Activated CD4-positive, alpha-beta T cell treated with anti-CD3 and anti-CD28 coated beads for 48 hours (primary cell): ENCODE measurements around the gene FDCSP.
"Not testable (repeated sequence)": the region's sequence is repeated elsewhere in the genome, so short reads cannot be mapped to it uniquely, and the experiment has no call there.

Experiments
- DNase-seq: peaks from one replicate; pipeline ENCODE4 v3.0.0-alpha.2; 2020

The FDCSP gene

DNA sequence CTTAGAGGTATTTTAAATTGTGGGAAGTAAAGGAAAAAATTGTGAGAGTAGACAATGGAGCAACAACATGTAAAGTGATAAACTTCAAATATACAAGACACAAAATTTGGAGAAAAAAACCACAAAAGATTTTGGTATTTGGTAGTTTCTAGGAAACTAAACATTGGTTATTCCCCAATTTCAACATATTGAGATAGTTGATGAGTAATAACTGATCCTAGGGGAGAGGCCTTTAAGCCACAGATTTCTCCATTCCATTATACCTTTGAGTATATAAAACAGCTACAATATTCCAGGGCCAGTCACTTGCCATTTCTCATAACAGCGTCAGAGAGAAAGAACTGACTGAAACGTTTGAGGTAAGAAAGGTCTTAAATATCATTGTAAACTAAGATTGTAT, at the start of gene FDCSP:
Gene FDCSP, plus strand, starts transcription at position 301 of the 400 bp plus-strand sequence. CDS start 5,071 bp downstream, outside the sequence.
- DNase-seq, result no peak

DNA sequence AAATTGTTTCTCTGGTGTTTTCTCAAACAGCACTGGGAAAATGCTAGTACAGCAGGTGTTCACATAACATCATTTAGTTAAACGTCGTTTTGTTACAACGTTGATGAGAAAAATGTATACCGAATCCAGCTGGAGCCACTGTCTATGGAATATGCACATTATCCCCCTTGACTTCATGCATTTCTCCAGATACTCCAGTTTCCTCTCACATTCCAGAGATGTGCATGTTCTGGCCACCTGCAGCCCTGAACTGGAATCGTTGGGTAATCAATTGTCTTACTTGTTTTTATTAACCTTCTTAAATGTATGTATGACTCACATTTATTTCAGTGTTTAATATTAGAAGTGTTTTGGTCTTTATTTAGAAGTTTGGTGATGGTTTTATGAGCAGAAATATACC, 48.8 kb upstream of the FDCSP start:
- DNase-seq, result no peak

DNA sequence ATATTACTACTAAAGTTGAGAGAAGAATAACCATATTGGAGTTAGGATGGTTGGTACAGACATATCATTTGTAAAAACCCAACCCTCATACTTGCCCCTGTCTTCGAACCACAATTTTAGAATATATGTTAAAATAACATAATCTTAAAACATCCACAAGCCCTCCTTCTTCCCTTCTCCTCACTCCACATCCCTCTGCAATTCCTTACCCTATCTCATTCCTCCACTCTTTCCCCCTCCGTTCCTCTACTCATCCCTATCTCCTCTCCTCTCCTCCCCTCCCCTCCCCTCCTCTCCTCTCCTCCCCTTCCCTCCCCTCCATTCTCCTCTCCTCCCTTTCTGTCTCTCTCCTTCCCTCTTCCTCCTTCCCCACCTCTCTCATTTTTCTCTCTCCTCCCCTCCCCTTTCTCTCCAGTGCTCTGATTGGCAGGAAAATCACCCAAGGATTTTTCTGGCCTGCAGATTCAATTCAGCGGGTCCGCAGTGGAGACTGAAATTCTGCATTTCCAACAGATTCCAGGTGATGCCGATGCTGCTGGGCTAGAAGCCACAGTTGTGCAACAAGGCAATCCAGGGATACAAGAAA, 47.8 kb upstream of the FDCSP start:
- DNase-seq, result no peak

DNA sequence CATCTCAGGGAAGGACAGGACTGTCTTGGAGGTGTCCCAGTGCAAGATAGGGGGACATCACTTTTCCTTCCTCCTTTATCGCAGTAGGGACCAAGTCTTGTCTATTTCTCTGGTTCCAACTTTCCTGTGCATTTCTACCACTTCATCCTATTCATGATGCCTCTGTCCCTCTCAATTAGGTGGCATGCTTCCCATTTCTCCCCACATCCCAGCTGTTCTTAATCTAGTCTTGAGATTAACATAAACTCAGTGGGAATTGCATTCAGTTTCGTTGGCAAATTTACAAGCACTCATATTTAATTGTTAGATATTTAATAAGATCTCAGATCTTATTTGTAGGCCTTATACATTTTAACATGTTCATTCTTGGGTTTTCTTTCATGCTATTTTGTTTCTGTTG, 46.1 kb upstream of the FDCSP start:
- no peak for DNase-seq

DNA sequence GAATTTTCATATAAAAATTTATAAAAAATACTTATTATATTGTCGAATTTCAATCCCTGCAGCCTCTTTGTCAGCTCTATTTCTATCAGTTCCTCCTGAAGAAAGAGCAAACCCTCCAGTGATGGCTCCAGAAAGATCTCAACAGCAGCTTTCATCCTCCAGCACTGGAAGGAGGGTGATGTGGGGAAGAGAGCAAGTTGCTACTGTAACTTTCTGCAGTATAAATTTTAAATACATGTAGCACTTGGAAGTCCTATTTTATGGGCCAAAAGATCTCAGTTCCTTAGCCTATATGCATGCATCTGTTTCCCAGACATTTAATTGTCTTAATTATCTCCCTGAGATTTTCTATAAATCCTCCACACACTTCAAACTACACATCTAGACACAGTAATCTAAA, 44.1 kb upstream of the FDCSP start:
- DNase-seq, result no peak

DNA sequence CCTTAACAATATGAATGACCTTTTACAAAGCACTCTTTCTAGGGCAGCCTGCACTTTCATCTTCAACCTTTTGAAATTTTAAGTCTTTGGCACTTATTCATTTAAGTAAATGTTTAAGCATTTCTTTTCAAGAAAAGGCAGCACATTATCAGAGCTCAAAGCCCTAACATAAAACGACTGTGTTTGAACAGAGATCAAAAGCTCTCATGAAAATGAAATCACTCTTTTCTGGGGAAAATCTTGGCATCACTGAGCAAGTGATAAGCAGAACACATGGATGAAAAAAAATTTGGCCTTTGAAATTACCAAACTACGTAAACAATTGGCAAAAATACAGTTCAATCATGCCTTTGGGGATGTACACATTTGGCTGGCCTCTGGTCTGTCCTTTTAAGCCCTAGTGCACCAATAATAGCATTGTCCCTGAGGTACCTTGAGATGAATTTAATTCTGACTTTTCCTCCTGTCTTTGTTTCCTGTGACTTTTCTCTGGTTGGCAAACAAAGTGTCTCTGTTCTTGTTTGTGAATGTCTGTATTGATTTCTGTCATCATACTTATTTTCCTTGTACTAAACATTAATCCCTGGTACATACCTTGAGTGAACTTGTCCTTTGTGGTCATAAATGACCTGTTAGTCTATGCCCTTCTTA, 43.3 kb upstream of the FDCSP start:
- DNase-seq, result no peak

DNA sequence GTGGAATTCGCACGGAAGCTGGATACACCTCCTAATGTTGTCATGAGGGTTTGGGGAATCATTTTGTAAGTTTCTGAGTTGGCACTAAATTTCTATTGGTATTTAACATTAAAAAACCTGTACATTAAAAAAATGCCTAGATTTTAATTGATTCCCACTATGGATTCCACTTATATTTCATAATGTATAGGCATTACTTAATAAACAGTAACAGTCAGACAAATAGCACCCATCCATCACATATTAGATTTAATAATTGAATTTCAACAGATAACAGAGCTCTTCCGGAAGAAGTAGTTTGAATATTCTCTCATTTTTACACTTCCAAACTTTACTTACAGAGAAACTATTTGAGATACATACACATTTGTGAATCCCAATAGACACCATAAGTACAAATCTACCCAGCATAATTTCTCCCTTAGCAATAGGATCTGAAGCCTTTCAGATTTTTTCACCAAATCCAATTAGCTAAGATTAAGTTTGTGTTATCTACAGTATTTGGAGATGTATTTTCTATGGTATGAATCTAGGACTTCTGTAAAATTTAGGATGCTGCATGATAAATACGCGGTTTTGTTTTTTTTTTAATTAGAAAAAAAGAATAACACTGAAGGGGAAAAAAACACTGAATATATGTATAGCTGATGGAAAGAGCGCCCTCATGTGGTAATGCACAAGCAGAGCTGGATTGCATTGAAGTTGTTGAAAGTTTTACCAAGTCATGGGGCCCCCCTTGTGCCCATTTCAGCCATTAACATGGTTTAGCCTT, 42.6 kb upstream of the FDCSP start:
- peak; percentile 18 for DNase-seq

DNA sequence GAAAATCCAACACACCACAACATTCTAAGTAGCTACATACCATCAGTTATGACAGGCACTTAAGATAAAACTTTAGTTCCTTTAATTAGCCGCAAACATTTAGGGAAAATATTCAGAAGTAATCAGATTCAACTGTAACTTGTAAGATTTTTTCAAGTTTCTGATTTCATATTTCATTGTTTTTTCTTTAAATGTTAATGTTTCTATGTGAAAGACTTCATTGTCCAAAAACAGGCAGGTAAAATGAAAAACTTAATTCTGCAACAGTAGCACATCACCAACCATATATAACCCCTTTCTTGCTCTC, 42.0 kb upstream of the FDCSP start:
- DNase-seq, result no peak

DNA sequence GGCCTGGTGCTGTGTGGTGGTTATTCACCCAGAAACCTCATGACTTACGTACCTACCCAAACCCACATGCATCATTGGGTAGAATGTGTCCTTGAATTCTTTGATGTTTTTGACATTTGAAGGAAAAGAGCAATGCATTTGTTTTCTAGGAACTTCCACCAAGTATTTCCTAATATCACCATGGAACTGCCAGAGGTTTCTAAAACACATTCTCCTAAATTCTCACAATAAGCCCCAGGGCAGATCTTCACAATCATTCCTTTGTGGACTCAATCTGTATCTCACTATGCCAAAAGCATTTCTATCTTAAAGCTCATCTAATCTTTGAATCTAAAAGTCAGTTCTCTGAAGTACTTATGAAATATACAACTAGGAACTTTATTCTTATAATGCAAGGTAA, 38.7 kb upstream of the FDCSP start:
- DNase-seq, result no peak

DNA sequence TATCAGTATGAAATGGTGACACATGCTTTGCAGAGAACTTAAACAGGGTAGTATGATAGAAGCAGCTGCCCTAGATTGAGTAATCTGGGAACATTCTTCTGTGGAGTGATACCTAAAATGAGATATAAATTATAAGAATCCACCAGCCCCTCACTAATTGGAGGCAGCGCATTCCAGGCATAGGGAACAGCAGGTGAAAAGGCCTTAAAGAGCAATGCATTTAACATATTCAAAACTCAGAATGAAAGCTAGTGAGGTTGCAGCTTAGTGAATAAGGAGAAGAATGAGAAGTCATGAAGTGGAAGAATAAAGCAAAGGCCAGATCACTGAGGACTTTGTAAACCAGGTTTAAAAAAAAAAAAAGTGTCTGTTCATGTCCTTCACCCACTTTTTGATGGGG, 35.3 kb upstream of the FDCSP start:
- no peak for DNase-seq

DNA sequence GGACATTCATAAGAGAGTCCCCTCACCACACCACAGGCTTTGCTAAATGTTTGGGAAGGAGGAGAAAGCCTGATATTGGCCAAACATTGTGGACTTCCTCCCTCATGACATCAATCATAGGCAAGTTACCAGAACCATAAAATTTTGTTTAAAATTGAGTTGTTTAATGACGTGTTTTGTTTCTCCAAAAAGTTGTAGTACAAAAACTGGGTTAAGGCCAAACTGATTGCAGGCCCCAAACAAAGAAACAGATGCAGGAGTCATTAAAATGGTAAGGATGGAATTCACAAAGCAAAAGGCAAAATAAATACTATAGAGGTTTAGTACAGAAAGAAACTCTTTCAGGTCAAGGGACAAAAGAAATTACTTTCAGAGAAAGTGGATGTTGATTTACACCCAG, 34.3 kb upstream of the FDCSP start:
- no peak for DNase-seq

DNA sequence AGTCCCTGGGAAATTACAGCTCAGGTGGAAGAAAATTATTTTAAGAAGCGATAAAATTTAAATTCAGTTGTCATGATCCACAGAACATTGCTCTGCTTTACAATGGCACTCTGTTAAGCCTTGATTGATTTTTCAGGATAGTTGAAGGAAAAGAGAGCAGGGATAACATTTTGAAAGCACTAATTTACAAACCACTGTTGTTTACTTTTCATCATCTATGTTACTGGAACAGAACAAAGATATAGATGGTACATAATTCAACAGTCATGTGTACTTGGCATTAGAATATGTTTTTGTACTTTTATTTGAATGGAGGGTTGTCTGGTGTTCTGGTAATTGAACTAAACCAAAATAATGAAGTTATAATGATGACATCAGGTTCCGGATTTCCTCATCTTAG, 33.0 kb upstream of the FDCSP start:
- no peak for DNase-seq

DNA sequence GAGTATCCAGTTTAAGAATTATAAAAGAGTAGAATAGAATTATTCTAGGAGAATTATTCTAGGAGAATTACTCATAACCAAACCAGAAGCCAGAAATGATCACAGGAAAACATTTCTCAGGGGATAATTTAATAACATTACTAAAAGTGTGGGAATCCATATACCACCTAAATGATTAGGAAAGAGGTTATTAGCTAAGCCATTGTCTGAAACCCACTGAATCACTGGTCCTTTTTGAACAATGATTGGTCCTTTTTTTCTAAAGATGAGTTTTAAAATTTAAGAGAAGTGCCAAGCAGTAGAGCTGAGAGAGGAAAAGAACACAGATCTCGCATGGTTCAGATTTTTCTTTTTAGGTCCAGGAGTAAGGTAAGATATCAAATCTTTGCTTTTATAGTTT, 30.5 kb upstream of the FDCSP start, which contains the start of gene ODAM:
Gene ODAM, plus strand, starts transcription at position 301 of the 400 bp plus-strand sequence. CDS start 819 bp downstream, outside the sequence.
- no peak for DNase-seq

DNA sequence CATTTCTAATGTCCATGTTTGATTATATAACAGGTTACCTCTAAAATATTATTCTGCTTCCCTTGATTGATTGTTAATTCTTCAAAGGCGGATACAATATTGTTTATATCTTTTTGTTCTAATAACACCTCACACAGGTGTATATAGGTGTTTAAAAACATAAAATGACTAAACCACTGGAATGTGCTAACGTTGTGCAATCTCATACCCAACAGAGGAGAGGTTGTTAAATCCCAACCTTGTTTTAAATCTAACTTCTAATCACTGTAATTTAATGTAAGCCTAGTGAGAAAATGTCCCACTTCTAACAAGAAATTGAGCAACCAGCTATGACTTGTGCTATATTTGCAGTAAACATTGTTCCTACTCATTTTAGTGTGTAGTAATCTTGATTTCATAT, 29.1 kb upstream of the FDCSP start:
- DNase-seq, result no peak

DNA sequence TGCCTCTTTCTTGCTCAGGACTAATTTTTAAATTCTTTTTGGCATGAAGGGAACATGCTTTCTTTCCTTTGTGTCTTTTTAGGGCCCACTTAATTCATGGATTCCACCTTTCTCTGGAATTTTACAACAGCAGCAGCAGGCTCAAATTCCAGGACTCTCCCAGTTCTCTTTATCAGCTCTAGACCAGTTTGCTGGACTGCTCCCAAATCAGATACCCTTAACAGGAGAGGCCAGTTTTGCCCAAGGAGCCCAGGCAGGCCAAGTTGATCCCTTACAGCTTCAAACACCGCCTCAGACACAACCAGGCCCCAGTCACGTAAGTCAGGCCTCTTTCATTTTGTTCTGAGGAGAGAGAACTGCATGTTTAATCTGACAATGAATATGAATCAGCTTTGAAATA, 28.1 kb upstream of the FDCSP start:
- no peak for DNase-seq

DNA sequence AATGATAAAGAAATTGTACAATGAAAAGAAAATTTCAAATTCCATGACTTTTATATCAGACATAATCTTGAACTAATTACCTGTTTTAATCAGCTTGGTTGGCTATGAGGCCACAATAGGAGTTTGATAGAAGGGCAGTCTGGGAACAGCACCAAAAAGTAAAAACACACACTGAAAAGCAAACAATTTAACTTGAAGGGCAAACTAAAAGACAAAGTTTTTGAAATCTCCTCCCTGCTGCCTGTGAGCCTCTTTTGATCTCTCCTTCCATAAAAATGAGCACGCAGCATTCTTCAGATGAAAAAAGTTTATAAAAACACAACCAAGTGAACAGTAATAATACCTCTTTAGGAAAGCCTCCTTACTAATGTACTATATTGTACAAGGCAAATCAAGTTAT, 22.3 kb upstream of the FDCSP start:
- no peak for DNase-seq

DNA sequence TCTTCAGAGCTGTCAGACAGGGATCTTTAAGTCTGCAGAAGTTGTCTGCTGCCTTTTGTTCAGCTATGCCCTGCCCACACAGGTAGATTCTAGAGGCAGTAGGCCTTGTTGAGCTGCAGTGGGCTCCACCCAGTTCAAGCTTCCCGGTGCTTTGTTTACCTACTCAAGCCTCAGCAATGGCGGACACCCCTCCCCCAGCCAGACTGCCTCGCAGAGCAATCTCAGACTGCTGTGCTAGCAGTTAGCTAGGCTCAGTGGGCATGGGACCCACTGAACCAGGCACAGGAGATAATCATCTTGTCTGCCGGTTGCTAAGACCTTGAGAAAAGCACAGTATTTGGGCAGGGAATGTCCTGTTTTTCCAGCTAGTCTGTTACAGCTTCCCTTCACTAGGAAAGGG, 13.2 kb upstream of the FDCSP start:
- DNase-seq, result not testable (repeated sequence)

DNA sequence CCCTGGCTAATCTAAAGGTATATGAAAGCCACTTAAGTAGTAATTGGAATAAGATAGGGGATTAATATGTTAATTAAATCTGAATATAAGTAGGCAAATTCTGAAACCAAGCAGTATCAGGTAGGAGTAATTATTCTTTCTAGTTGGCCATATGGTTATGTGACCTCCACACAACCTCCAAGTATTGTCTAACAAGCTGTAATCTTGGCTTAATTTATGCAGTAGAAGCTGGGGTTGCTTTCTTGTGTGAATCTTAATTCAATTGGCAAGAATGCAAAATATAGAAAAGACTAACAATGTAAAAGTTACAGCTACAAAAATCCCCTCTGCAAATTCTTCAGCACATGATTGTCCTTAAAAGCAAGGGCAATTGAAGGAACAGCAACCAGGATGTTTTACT, 9.8 kb upstream of the FDCSP start:
- not testable (repeated sequence) for DNase-seq

DNA sequence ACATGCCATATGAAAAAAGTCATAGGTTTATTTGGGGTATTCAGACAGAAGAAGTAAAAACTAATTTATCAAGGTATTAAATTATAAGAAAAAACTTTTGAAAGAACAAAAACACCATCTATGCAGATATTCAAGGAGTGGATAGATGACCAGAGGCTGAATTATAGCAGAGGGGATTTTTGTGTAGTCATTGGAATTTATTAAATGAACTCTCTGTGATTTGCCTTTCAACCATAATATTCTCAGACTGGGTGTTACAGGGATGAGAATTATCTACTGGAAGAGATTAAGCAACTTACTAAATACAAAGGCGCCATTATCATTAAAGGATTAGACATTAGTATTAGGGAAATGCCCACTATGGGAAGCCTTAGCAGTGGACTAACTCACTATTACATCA, 9.4 kb upstream of the FDCSP start:
- DNase-seq, result not testable (repeated sequence)

DNA sequence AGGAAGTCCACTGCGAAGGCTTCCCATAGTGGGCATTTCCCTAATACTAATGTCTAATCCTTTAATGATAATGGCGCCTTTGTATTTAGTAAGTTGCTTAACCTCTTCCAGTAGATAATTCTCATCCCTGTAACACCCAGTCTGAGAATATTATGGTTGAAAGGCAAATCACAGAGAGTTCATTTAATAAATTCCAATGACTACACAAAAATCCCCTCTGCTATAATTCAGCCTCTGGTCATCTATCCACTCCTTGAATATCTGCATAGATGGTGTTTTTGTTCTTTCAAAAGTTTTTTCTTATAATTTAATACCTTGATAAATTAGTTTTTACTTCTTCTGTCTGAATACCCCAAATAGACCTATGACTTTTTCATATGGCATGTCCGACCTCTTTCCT, 4.5 kb upstream of the FDCSP start:
- DNase-seq, result not testable (repeated sequence)

DNA sequence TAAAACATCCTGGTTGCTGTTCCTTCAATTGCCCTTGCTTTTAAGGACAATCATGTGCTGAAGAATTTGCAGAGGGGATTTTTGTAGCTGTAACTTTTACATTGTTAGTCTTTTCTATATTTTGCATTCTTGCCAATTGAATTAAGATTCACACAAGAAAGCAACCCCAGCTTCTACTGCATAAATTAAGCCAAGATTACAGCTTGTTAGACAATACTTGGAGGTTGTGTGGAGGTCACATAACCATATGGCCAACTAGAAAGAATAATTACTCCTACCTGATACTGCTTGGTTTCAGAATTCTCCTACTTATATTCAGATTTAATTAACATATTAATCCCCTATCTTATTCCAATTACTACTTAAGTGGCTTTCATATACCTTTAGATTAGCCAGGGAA, 4.1 kb upstream of the FDCSP start:
- DNase-seq, result not testable (repeated sequence)

DNA sequence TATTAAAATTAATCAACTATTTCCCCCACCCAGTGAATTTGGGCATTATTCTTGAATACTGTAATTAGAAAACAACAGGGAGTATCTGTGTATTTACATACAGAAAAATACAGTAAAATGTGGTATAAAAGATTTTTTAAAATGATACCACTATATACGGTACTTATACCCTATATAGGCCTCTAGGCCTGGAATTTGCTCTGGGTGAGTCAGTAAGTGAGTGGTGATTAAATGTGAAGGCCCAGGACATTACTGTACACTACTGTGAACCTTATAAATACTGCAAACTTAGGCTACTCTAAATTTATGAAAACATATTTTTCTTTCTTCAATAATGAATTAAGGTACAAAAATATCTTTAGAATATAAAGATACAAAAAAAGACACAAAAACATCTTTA, 10.2 kb downstream of the FDCSP start:
- no peak for DNase-seq

DNA sequence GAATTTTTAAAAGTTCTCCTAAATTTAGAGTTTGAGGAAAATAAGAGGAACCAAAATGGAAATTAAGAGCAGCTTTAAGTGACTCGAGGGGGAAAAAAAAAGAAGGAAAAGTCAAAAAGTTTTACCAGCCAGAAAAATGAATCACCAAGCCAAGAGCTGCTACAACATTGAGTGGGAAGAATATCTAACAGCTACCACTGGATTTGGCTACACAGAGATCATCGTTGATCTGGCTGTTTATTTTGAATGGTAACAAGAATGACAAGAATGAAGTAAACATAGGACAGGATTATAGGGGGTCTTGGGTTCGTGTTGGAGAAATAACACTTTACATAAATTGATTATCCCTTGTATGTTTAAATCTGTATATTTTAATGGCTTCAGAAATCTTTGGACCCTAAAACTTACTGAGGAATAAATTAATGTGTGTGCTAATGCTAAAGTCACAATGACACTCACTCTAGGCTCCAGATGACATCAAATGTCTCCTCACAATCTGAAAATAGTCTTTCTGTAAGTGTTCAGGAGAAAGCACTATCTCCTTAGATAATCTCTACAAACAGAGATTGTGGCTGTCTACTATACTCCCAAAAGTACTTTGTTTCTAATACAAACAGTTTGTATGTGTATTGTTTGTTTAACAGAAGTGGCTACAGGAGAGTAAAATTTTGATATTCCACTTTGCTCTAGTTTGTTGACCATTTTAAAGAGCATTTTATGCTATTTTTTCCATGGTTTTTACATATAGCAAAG, 13.4 kb downstream of the FDCSP start:
- DNase-seq, result no peak
